IMR-90 (cell line): ENCODE results near the gene CDC6. TPM values are rescaled to one million over a fixed set of nuclear protein-coding genes. Genes with fewer than 3 reads are reported as not detected.

Experiments
- ATAC-seq: fragments of 200-7000 bp; cut with Tn5 transposase; 2 replicates; pipeline ENCODE4 v1.9.1; 2020; ENCODE audit warnings: low read depth, mild to moderate bottlenecking, moderate library complexity
- BruUV-seq: library from RNA; stranded (reverse); fragments of 400-500 nt; replicated peaks from 2 replicates; lab custom pipeline; 2021; lab: Mats Ljungman, UMichigan
- CTCF ChIA-PET: fragments of 300-600 bp; formaldehyde crosslinking; extraction: SDS; loops from one replicate; lab custom pipeline; 2021; ENCODE audit warnings: antibody characterized with exemption; lab: Yijun Ruan, JAX
- POLR2A ChIA-PET: fragments of 300-600 bp; sonication (Branson Sonifier 250); formaldehyde crosslinking; loops from one replicate; lab custom pipeline; 2022; ENCODE audit warnings: antibody characterized with exemption; ENCODE audit not compliant: unreplicated experiment; lab: Charles Lee
- DNase-seq: peaks from one replicate; pipeline ENCODE4 v3.0.0; 2013
- H2AFZ ChIP-seq: replicated peaks from 2 replicates; pipeline ENCODE3; 2013; ENCODE audit warnings: low read length, mild to moderate bottlenecking; ENCODE audit not compliant: poor library complexity
- H2AK5ac ChIP-seq: 2 replicates; pipeline ENCODE4 v1.6.1; 2013; ENCODE audit warnings: low read depth, low read length, inconsistent platforms
- H2AK9ac ChIP-seq: replicated peaks from 2 replicates; pipeline ENCODE3; 2013; ENCODE audit warnings: mild to moderate bottlenecking, low read depth, low read length, moderate library complexity; ENCODE audit not compliant: poor library complexity
- H2BK120ac ChIP-seq: 2 replicates; pipeline ENCODE4 v1.6.1; 2013; ENCODE audit warnings: low read depth, low read length, inconsistent platforms
- H2BK15ac ChIP-seq: 3 replicates; pipeline ENCODE4 v1.6.1; 2013; ENCODE audit warnings: low read depth, low read length, inconsistent platforms
- H2BK20ac ChIP-seq: 2 replicates; pipeline ENCODE4 v1.6.1; 2013; ENCODE audit warnings: low read depth, mild to moderate bottlenecking, inconsistent platforms, low read length, moderate library complexity
- H2BK5ac ChIP-seq: 2 replicates; pipeline ENCODE4 v1.6.1; 2013; ENCODE audit warnings: mild to moderate bottlenecking, low read depth, low read length, inconsistent platforms; ENCODE audit not compliant: poor library complexity, severe bottlenecking
- H3K14ac ChIP-seq: replicated peaks from 2 replicates; pipeline ENCODE4 v1.6.1; 2013; ENCODE audit warnings: low read depth, low read length, inconsistent platforms
- H3K18ac ChIP-seq: 2 replicates; pipeline ENCODE4 v1.6.1; 2013; ENCODE audit warnings: low read depth, low read length, control low read depth
- H3K23ac ChIP-seq: 2 replicates; pipeline ENCODE4 v1.6.1; 2013; ENCODE audit warnings: low read depth, low read length, inconsistent platforms
- H3K27ac ChIP-seq: 2 replicates; pipeline ENCODE4 v1.5.1; 2013; ENCODE audit warnings: mild to moderate bottlenecking, control low read depth, low read length; ENCODE audit not compliant: insufficient read depth
- H3K27me3 ChIP-seq: 2 replicates; pipeline ENCODE4 v1.6.1; 2013; ENCODE audit warnings: low read length; ENCODE audit not compliant: control insufficient read depth, insufficient read depth
- H3K36me3 ChIP-seq: 2 replicates; pipeline ENCODE4 v1.6.1; 2013; ENCODE audit warnings: low read length, mixed read lengths; ENCODE audit not compliant: control insufficient read depth, insufficient read depth
- H3K4ac ChIP-seq: 2 replicates; pipeline ENCODE4 v1.6.1; 2013; ENCODE audit warnings: low read depth, low read length, inconsistent platforms
- H3K4me1 ChIP-seq: 2 replicates; pipeline ENCODE4 v1.6.1; 2013; ENCODE audit warnings: low read length, mixed read lengths; ENCODE audit not compliant: control insufficient read depth, insufficient read depth
- H3K4me2 ChIP-seq: 2 replicates; pipeline ENCODE4 v1.6.1; 2013; ENCODE audit warnings: low read depth, mild to moderate bottlenecking, control low read depth, low read length, moderate library complexity
- H3K4me3 ChIP-seq: 2 replicates; pipeline ENCODE4 v1.5.1; 2013; ENCODE audit warnings: low read depth, mild to moderate bottlenecking, control low read depth, low read length, moderate library complexity; ENCODE audit not compliant: insufficient read depth
- H3K56ac ChIP-seq: 2 replicates; pipeline ENCODE4 v1.6.1; 2013; ENCODE audit warnings: low read length, inconsistent platforms; ENCODE audit not compliant: insufficient read depth; ENCODE audit errors: extremely low read depth
- H3K79me1 ChIP-seq, 2 experiments: 2 replicates each; pipeline ENCODE4 v1.6.1; 2013; ENCODE audit warnings: low read length in 2 of 2, inconsistent platforms in 1 of 2, low read depth in 1 of 2
- H3K9ac ChIP-seq: 2 replicates; pipeline ENCODE4 v1.6.1; 2013; ENCODE audit warnings: low read depth, low read length, control low read depth
- H3K9me1 ChIP-seq: 2 replicates; pipeline ENCODE4 v1.6.1; 2013; ENCODE audit warnings: low read length, inconsistent platforms; ENCODE audit not compliant: insufficient read depth
- H3K9me3 ChIP-seq: 2 replicates; pipeline ENCODE4 v1.6.1; 2013; ENCODE audit warnings: low read length; ENCODE audit not compliant: control insufficient read depth, insufficient read depth
- H4K20me1 ChIP-seq: 2 replicates; pipeline ENCODE4 v1.6.1; 2013; ENCODE audit warnings: low read length, inconsistent platforms; ENCODE audit not compliant: insufficient read depth
- H4K5ac ChIP-seq: 2 replicates; pipeline ENCODE4 v1.6.1; 2013; ENCODE audit warnings: mild to moderate bottlenecking, low read depth, low read length, control low read depth
- H4K8ac ChIP-seq, 2 experiments: 2 replicates each; pipeline ENCODE4 v1.6.1; 2013; ENCODE audit warnings: low read depth in 2 of 2, low read length in 2 of 2, control low read depth in 1 of 2, inconsistent platforms in 1 of 2
- H4K91ac ChIP-seq: 2 replicates; pipeline ENCODE4 v1.6.1; 2013; ENCODE audit warnings: low read depth, low read length, inconsistent platforms; ENCODE audit not compliant: insufficient read depth
- BHLHE40 ChIP-seq: fragments of 150-350 bp; IDR thresholded peaks from 2 replicates; pipeline ENCODE4 v1.6.1; 2016; ENCODE audit warnings: mild to moderate bottlenecking, low read depth, low read length
- CEBPB ChIP-seq: IDR thresholded peaks from 2 replicates; pipeline ENCODE4 v1.6.1; 2012; ENCODE audit warnings: low read depth, low read length, improper control_type of control experiment
- CHD1 ChIP-seq: IDR thresholded peaks from 2 replicates; pipeline ENCODE4 v1.6.1; 2012; ENCODE audit warnings: low read depth, low read length, improper control_type of control experiment
- FOS ChIP-seq: fragments of 150-350 bp; IDR thresholded peaks from 2 replicates; pipeline ENCODE4 v1.6.1; 2016; ENCODE audit warnings: low read depth, low read length
- MAFK ChIP-seq: IDR thresholded peaks from 2 replicates; pipeline ENCODE4 v1.6.1; 2012; ENCODE audit warnings: low read depth, low read length, improper control_type of control experiment
- MAZ ChIP-seq: IDR thresholded peaks from 2 replicates; pipeline ENCODE4 v1.6.1; 2012; ENCODE audit warnings: low read depth, mild to moderate bottlenecking, low read length, improper control_type of control experiment, moderate library complexity, borderline replicate concordance
- MXI1 ChIP-seq: IDR thresholded peaks from 2 replicates; pipeline ENCODE4 v1.6.1; 2012; ENCODE audit warnings: low read depth, mild to moderate bottlenecking, low read length, moderate library complexity, borderline replicate concordance
- NFE2L2 ChIP-seq: fragments of 150-350 bp; IDR thresholded peaks from 2 replicates; pipeline ENCODE4 v1.6.1; 2016; ENCODE audit warnings: low read depth, mild to moderate bottlenecking, low read length
- POLR2A ChIP-seq: IDR thresholded peaks from 2 replicates; pipeline ENCODE4 v1.6.1; 2012; ENCODE audit warnings: mild to moderate bottlenecking, low read depth, low read length
- RAD21 ChIP-seq: IDR thresholded peaks from 2 replicates; pipeline ENCODE4 v1.6.1; 2012; ENCODE audit warnings: low read length, improper control_type of control experiment
- RCOR1 ChIP-seq: IDR thresholded peaks from 2 replicates; pipeline ENCODE4 v1.6.1; 2012; ENCODE audit warnings: mild to moderate bottlenecking, low read length, improper control_type of control experiment; ENCODE audit not compliant: insufficient replicate concordance
- RFX5 ChIP-seq: IDR thresholded peaks from 2 replicates; pipeline ENCODE4 v1.8.0; 2012; ENCODE audit warnings: low read depth, mild to moderate bottlenecking, low read length, moderate library complexity
- WGBS, 2 experiments: methylation state at CpG; one replicate each; pipeline versions ENCODE4 v1.1.5 to v1.1.7; 2013; ENCODE audit warnings: missing lambda C conversion rate in 2 of 2; ENCODE audit not compliant: insufficient read length in 1 of 2; ENCODE audit errors: extremely low coverage in 2 of 2; 5-methylcytosine and 5-hydroxymethylcytosine counted together
- dilution Hi-C: fragments of 300-500 bp; cut with HindIII; formaldehyde crosslinking; loops from one replicate; pipeline ENCODE4 v1.14.3; 2018; ENCODE audit warnings: low sequenced_read_pairs; ENCODE audit not compliant: unreplicated experiment
- in situ Hi-C: fragments of 300-500 bp; cut with MboI; formaldehyde crosslinking; loops from 3 replicates; pipeline ENCODE4 v1.14.3; 2019; ENCODE audit warnings: low sequenced_read_pairs, inconsistent platforms, mixed read lengths
- intact Hi-C: fragments of 100-400 bp; cut with micrococcal nuclease; formaldehyde crosslinking; loops from 2 replicates; pipeline ENCODE4 v1.10.0; 2022
- polyA plus RNA-seq, 3 experiments: library from polyadenylated mRNA; depleted of rRNA; stranded (reverse); fragments of >200 nt; gene quantifications; 2 replicates each; pipeline ENCODE4 v1.2.3, GENCODE V29; 2012; ENCODE audit warnings: low replicate concordance in 1 of 3
- total RNA-seq: library from RNA; depleted of rRNA; stranded (reverse); fragments of >200 nt; gene quantifications from 2 replicates; pipeline ENCODE4 v1.2.3, GENCODE V29; 2012
- TF ChIP-seq, protein P1 (sequence below): conservative IDR thresholded peaks from 2 replicates; pipeline ENCODE4 v1.5.1; 2012; ENCODE audit warnings: mild to moderate bottlenecking, low read depth, low read length, improper control_type of control experiment
- TF ChIP-seq, protein P2 (sequence below): fragments of 150-350 bp; IDR thresholded peaks from 2 replicates; pipeline ENCODE4 v1.6.1; 2016; ENCODE audit warnings: low read depth, mild to moderate bottlenecking, low read length, moderate library complexity, borderline replicate concordance
- TF ChIP-seq, protein P3 (sequence below): fragments of 150-350 bp; IDR thresholded peaks from 2 replicates; pipeline ENCODE4 v1.6.1; 2017; ENCODE audit warnings: mild to moderate bottlenecking, antibody characterized with exemption, low read length, low read depth

CDC6 gene
- total and polyA plus RNA-seq, 2 of the 4 experiments (the other 2 are of a cell fraction): 15.3 to 25.6 TPM

DNA sequence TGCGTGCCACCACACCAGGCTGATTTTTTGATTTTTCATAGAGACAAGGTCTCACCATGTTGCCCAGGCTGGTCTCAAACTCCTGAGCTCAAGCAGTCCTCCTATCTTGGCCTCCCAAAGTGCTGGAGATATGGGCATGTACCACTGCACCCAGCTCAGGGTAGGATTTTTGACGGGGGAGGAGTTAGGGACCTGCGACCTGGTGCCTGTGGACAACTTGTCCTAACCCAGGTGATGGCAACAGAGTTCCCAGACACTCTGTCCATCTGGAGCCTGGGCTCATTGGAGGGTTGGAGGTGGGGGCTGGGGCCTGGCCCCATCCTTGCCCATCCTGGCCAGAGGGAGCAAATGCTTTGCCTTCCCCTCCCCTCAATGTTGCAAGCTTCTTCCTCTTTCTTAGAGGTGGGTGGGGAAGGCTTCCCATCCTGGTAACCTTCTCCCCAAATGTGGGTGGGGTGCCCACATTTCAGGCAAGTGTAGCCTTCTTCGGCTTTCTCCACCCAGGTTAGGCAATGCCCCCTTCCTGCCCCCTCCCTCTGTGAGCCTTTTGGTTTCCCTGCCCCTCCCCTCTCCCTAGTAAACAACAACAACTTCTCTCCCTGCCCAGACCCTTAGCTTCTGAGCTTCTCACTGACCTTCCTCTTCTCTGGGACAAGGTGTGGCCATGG, 46.2 kb downstream of the CDC6 start:
- Histone ChIP-seq H4K20me1 (peaks cover 36% of the 10 kb centered on the region), H3K27me3 (no peaks in the 10 kb centered on the region), H2AFZ (peak overlapping the region; percentile 74), H3K27ac (no peak overlapping the region; the same call in 1 of the 2 replicates), H4K5ac (no peak overlapping the region; the same call in 1 of the 2 replicates), H3K9me3 (no peaks in the 10 kb centered on the region), H2BK20ac (no peak overlapping the region), H3K9ac (no peak overlapping the region), H3K4me1 (peaks cover 42% of the 10 kb centered on the region), H3K23ac (no peak overlapping the region), H3K4me3 (no peak overlapping the region), H3K4ac (peak overlapping the region; percentile 18; the same call in 1 of the 2 replicates), H3K79me1 (peaks cover 22 to 87% of the 10 kb centered on the region in 2 experiments), H3K14ac (0 out of 2 replicates have a peak overlapping the region, but pooled peaks have one; percentile 3), H4K91ac (no peak overlapping the region), H3K9me1 (peaks cover 34% of the 10 kb centered on the region), H3K36me3 (peaks cover 4% of the 10 kb centered on the region), H3K56ac (no peak overlapping the region), H2AK5ac (peak overlapping the region; percentile 54; the same call in 1 of the 2 replicates), H3K4me2 (no peak overlapping the region), H2AK9ac (no peak overlapping the region), H2BK120ac (no peak overlapping the region; the same call in 1 of the 2 replicates), H3K18ac (no peak overlapping the region; the same call in 1 of the 2 replicates), H2BK5ac (no peak overlapping the region), H2BK15ac (no peak overlapping the region), H4K8ac (no peak overlapping the region)
- WGBS, 2 experiments: no CpG with 5 or more reads among the region's 4 CpGs
- BruUV-seq: no TSS peak
- ChIA-PET CTCF (interaction anchor here (0.9 kb wide), 1 partner anchor 21 kb away, joined by 3 read pairs; no protein-coding TSS in a partner anchor), POLR2A (no interaction called here)
- ATAC-seq (no peak), DNase-seq (no peak)
- in situ Hi-C loops (no loop called here), intact Hi-C loops (no loop called here), dilution Hi-C loops (no loop called here)
- TF ChIP-seq MAZ: no peak
- no peak for TF ChIP-seq RFX5
- TF ChIP-seq, protein P1, sequence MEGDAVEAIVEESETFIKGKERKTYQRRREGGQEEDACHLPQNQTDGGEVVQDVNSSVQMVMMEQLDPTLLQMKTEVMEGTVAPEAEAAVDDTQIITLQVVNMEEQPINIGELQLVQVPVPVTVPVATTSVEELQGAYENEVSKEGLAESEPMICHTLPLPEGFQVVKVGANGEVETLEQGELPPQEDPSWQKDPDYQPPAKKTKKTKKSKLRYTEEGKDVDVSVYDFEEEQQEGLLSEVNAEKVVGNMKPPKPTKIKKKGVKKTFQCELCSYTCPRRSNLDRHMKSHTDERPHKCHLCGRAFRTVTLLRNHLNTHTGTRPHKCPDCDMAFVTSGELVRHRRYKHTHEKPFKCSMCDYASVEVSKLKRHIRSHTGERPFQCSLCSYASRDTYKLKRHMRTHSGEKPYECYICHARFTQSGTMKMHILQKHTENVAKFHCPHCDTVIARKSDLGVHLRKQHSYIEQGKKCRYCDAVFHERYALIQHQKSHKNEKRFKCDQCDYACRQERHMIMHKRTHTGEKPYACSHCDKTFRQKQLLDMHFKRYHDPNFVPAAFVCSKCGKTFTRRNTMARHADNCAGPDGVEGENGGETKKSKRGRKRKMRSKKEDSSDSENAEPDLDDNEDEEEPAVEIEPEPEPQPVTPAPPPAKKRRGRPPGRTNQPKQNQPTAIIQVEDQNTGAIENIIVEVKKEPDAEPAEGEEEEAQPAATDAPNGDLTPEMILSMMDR: no peak
- no peak for TF ChIP-seq NFE2L2
- no peak for TF ChIP-seq RCOR1
- no peak for TF ChIP-seq POLR2A
- no peak for TF ChIP-seq RAD21
- no peak for TF ChIP-seq MAFK
- TF ChIP-seq FOS: no peak
- TF ChIP-seq, protein P2, sequence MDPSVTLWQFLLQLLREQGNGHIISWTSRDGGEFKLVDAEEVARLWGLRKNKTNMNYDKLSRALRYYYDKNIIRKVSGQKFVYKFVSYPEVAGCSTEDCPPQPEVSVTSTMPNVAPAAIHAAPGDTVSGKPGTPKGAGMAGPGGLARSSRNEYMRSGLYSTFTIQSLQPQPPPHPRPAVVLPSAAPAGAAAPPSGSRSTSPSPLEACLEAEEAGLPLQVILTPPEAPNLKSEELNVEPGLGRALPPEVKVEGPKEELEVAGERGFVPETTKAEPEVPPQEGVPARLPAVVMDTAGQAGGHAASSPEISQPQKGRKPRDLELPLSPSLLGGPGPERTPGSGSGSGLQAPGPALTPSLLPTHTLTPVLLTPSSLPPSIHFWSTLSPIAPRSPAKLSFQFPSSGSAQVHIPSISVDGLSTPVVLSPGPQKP: no peak
- TF ChIP-seq CEBPB: no peak
- TF ChIP-seq MXI1: no peak
- no peak for TF ChIP-seq CHD1
- TF ChIP-seq, protein P3, sequence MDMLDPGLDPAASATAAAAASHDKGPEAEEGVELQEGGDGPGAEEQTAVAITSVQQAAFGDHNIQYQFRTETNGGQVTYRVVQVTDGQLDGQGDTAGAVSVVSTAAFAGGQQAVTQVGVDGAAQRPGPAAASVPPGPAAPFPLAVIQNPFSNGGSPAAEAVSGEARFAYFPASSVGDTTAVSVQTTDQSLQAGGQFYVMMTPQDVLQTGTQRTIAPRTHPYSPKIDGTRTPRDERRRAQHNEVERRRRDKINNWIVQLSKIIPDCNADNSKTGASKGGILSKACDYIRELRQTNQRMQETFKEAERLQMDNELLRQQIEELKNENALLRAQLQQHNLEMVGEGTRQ: no peak
- TF ChIP-seq BHLHE40: no peak
